IMR-90 (cell line): ENCODE data around the gene GPC5. TPM values are rescaled to one million over a fixed set of nuclear protein-coding genes. Genes with fewer than 3 reads are reported as not detected.

ENCODE experiments used
- ATAC-seq: fragments of 200-7000 bp; cut with Tn5 transposase; 2 replicates; pipeline ENCODE4 v1.9.1; 2020; ENCODE audit warnings: low read depth, mild to moderate bottlenecking, moderate library complexity
- BruUV-seq: library from RNA; stranded (reverse); fragments of 400-500 nt; replicated peaks from 2 replicates; lab custom pipeline; 2021; lab: Mats Ljungman, UMichigan
- CTCF ChIA-PET: fragments of 300-600 bp; formaldehyde crosslinking; extraction: SDS; loops from one replicate; lab custom pipeline; 2021; ENCODE audit warnings: antibody characterized with exemption; lab: Yijun Ruan, JAX
- POLR2A ChIA-PET: fragments of 300-600 bp; sonication (Branson Sonifier 250); formaldehyde crosslinking; loops from one replicate; lab custom pipeline; 2022; ENCODE audit warnings: antibody characterized with exemption; ENCODE audit not compliant: unreplicated experiment; lab: Charles Lee
- DNase-seq: peaks from one replicate; pipeline ENCODE4 v3.0.0; 2013
- H2AFZ ChIP-seq: replicated peaks from 2 replicates; pipeline ENCODE3; 2013; ENCODE audit warnings: low read length, mild to moderate bottlenecking; ENCODE audit not compliant: poor library complexity
- H2AK5ac ChIP-seq: 2 replicates; pipeline ENCODE4 v1.6.1; 2013; ENCODE audit warnings: low read depth, low read length, inconsistent platforms
- H2AK9ac ChIP-seq: replicated peaks from 2 replicates; pipeline ENCODE3; 2013; ENCODE audit warnings: mild to moderate bottlenecking, low read depth, low read length, moderate library complexity; ENCODE audit not compliant: poor library complexity
- H2BK120ac ChIP-seq: 2 replicates; pipeline ENCODE4 v1.6.1; 2013; ENCODE audit warnings: low read depth, low read length, inconsistent platforms
- H2BK15ac ChIP-seq: 3 replicates; pipeline ENCODE4 v1.6.1; 2013; ENCODE audit warnings: low read depth, low read length, inconsistent platforms
- H2BK20ac ChIP-seq: 2 replicates; pipeline ENCODE4 v1.6.1; 2013; ENCODE audit warnings: low read depth, mild to moderate bottlenecking, inconsistent platforms, low read length, moderate library complexity
- H2BK5ac ChIP-seq: 2 replicates; pipeline ENCODE4 v1.6.1; 2013; ENCODE audit warnings: mild to moderate bottlenecking, low read depth, low read length, inconsistent platforms; ENCODE audit not compliant: poor library complexity, severe bottlenecking
- H3K14ac ChIP-seq: replicated peaks from 2 replicates; pipeline ENCODE4 v1.6.1; 2013; ENCODE audit warnings: low read depth, low read length, inconsistent platforms
- H3K18ac ChIP-seq: 2 replicates; pipeline ENCODE4 v1.6.1; 2013; ENCODE audit warnings: low read depth, low read length, control low read depth
- H3K23ac ChIP-seq: 2 replicates; pipeline ENCODE4 v1.6.1; 2013; ENCODE audit warnings: low read depth, low read length, inconsistent platforms
- H3K27ac ChIP-seq: 2 replicates; pipeline ENCODE4 v1.5.1; 2013; ENCODE audit warnings: mild to moderate bottlenecking, control low read depth, low read length; ENCODE audit not compliant: insufficient read depth
- H3K27me3 ChIP-seq: 2 replicates; pipeline ENCODE4 v1.6.1; 2013; ENCODE audit warnings: low read length; ENCODE audit not compliant: control insufficient read depth, insufficient read depth
- H3K36me3 ChIP-seq: 2 replicates; pipeline ENCODE4 v1.6.1; 2013; ENCODE audit warnings: low read length, mixed read lengths; ENCODE audit not compliant: control insufficient read depth, insufficient read depth
- H3K4ac ChIP-seq: 2 replicates; pipeline ENCODE4 v1.6.1; 2013; ENCODE audit warnings: low read depth, low read length, inconsistent platforms
- H3K4me1 ChIP-seq: 2 replicates; pipeline ENCODE4 v1.6.1; 2013; ENCODE audit warnings: low read length, mixed read lengths; ENCODE audit not compliant: control insufficient read depth, insufficient read depth
- H3K4me2 ChIP-seq: 2 replicates; pipeline ENCODE4 v1.6.1; 2013; ENCODE audit warnings: low read depth, mild to moderate bottlenecking, control low read depth, low read length, moderate library complexity
- H3K4me3 ChIP-seq: 2 replicates; pipeline ENCODE4 v1.5.1; 2013; ENCODE audit warnings: low read depth, mild to moderate bottlenecking, control low read depth, low read length, moderate library complexity; ENCODE audit not compliant: insufficient read depth
- H3K56ac ChIP-seq: 2 replicates; pipeline ENCODE4 v1.6.1; 2013; ENCODE audit warnings: low read length, inconsistent platforms; ENCODE audit not compliant: insufficient read depth; ENCODE audit errors: extremely low read depth
- H3K79me1 ChIP-seq, 2 experiments: 2 replicates each; pipeline ENCODE4 v1.6.1; 2013; ENCODE audit warnings: low read length in 2 of 2, inconsistent platforms in 1 of 2, low read depth in 1 of 2
- H3K9ac ChIP-seq: 2 replicates; pipeline ENCODE4 v1.6.1; 2013; ENCODE audit warnings: low read depth, low read length, control low read depth
- H3K9me1 ChIP-seq: 2 replicates; pipeline ENCODE4 v1.6.1; 2013; ENCODE audit warnings: low read length, inconsistent platforms; ENCODE audit not compliant: insufficient read depth
- H3K9me3 ChIP-seq: 2 replicates; pipeline ENCODE4 v1.6.1; 2013; ENCODE audit warnings: low read length; ENCODE audit not compliant: control insufficient read depth, insufficient read depth
- H4K20me1 ChIP-seq: 2 replicates; pipeline ENCODE4 v1.6.1; 2013; ENCODE audit warnings: low read length, inconsistent platforms; ENCODE audit not compliant: insufficient read depth
- H4K5ac ChIP-seq: 2 replicates; pipeline ENCODE4 v1.6.1; 2013; ENCODE audit warnings: mild to moderate bottlenecking, low read depth, low read length, control low read depth
- H4K8ac ChIP-seq, 2 experiments: 2 replicates each; pipeline ENCODE4 v1.6.1; 2013; ENCODE audit warnings: low read depth in 2 of 2, low read length in 2 of 2, control low read depth in 1 of 2, inconsistent platforms in 1 of 2
- H4K91ac ChIP-seq: 2 replicates; pipeline ENCODE4 v1.6.1; 2013; ENCODE audit warnings: low read depth, low read length, inconsistent platforms; ENCODE audit not compliant: insufficient read depth
- CEBPB ChIP-seq: IDR thresholded peaks from 2 replicates; pipeline ENCODE4 v1.6.1; 2012; ENCODE audit warnings: low read depth, low read length, improper control_type of control experiment
- MAFK ChIP-seq: IDR thresholded peaks from 2 replicates; pipeline ENCODE4 v1.6.1; 2012; ENCODE audit warnings: low read depth, low read length, improper control_type of control experiment
- MXI1 ChIP-seq: IDR thresholded peaks from 2 replicates; pipeline ENCODE4 v1.6.1; 2012; ENCODE audit warnings: low read depth, mild to moderate bottlenecking, low read length, moderate library complexity, borderline replicate concordance
- NFE2L2 ChIP-seq: fragments of 150-350 bp; IDR thresholded peaks from 2 replicates; pipeline ENCODE4 v1.6.1; 2016; ENCODE audit warnings: low read depth, mild to moderate bottlenecking, low read length
- POLR2A ChIP-seq: IDR thresholded peaks from 2 replicates; pipeline ENCODE4 v1.6.1; 2012; ENCODE audit warnings: mild to moderate bottlenecking, low read depth, low read length
- RCOR1 ChIP-seq: IDR thresholded peaks from 2 replicates; pipeline ENCODE4 v1.6.1; 2012; ENCODE audit warnings: mild to moderate bottlenecking, low read length, improper control_type of control experiment; ENCODE audit not compliant: insufficient replicate concordance
- RFX5 ChIP-seq: IDR thresholded peaks from 2 replicates; pipeline ENCODE4 v1.8.0; 2012; ENCODE audit warnings: low read depth, mild to moderate bottlenecking, low read length, moderate library complexity
- SMC3 ChIP-seq: fragments of 150-350 bp; IDR thresholded peaks from 2 replicates; pipeline ENCODE4 v1.6.1; 2016; ENCODE audit warnings: low read depth, mild to moderate bottlenecking, antibody characterized with exemption, low read length, moderate library complexity
- WGBS, 2 experiments: methylation state at CpG; one replicate each; pipeline versions ENCODE4 v1.1.5 to v1.1.7; 2013; ENCODE audit warnings: missing lambda C conversion rate in 2 of 2; ENCODE audit not compliant: insufficient read length in 1 of 2; ENCODE audit errors: extremely low coverage in 2 of 2; 5-methylcytosine and 5-hydroxymethylcytosine counted together
- dilution Hi-C: fragments of 300-500 bp; cut with HindIII; formaldehyde crosslinking; loops from one replicate; pipeline ENCODE4 v1.14.3; 2018; ENCODE audit warnings: low sequenced_read_pairs; ENCODE audit not compliant: unreplicated experiment
- in situ Hi-C: fragments of 300-500 bp; cut with MboI; formaldehyde crosslinking; loops from 3 replicates; pipeline ENCODE4 v1.14.3; 2019; ENCODE audit warnings: low sequenced_read_pairs, inconsistent platforms, mixed read lengths
- intact Hi-C: fragments of 100-400 bp; cut with micrococcal nuclease; formaldehyde crosslinking; loops from 2 replicates; pipeline ENCODE4 v1.10.0; 2022
- polyA plus RNA-seq, 3 experiments: library from polyadenylated mRNA; depleted of rRNA; stranded (reverse); fragments of >200 nt; gene quantifications; 2 replicates each; pipeline ENCODE4 v1.2.3, GENCODE V29; 2012; ENCODE audit warnings: low replicate concordance in 1 of 3
- total RNA-seq: library from RNA; depleted of rRNA; stranded (reverse); fragments of >200 nt; gene quantifications from 2 replicates; pipeline ENCODE4 v1.2.3, GENCODE V29; 2012
- TF ChIP-seq, protein P1 (sequence below): conservative IDR thresholded peaks from 2 replicates; pipeline ENCODE4 v1.5.1; 2012; ENCODE audit warnings: mild to moderate bottlenecking, low read depth, low read length, improper control_type of control experiment

The GPC5 gene
- total and polyA plus RNA-seq, 2 of the 4 experiments (the other 2 are of a cell fraction) = 0.94 to 1.8 TPM

GRCh38 chr13:91627952-91628739 lies 229.7 kb downstream of the GPC5 start:
- Histone ChIP-seq H2BK20ac (no peak overlapping the region), H2BK15ac (no peak overlapping the region), H4K5ac (no peak overlapping the region), H3K56ac (no peak overlapping the region), H3K4me1 (no peaks in the 10 kb centered on the region), H3K4ac (no peak overlapping the region), H2AK9ac (no peak overlapping the region), H4K20me1 (no peaks in the 10 kb centered on the region), H3K9ac (no peak overlapping the region), H2BK5ac (no peak overlapping the region), H3K79me1 (no peaks in the 10 kb centered on the region), H3K36me3 (no peaks in the 10 kb centered on the region), H3K4me3 (no peak overlapping the region), H3K9me3 (peaks cover 2% of the 10 kb centered on the region), H3K4me2 (no peak overlapping the region), H4K8ac (no peak overlapping the region), H2BK120ac (no peak overlapping the region), H3K9me1 (no peaks in the 10 kb centered on the region), H3K27ac (no peak overlapping the region), H3K23ac (no peak overlapping the region), H2AK5ac (no peak overlapping the region), H4K91ac (no peak overlapping the region), H2AFZ (no peak overlapping the region), H3K14ac (no peak overlapping the region), H3K18ac (no peak overlapping the region), H3K27me3 (no peaks in the 10 kb centered on the region)
- ATAC-seq (no peak), DNase-seq (no peak)
- BruUV-seq = no TSS peak
- intact Hi-C loops = no loop called here
- ChIA-PET CTCF (no interaction called here), POLR2A (no interaction called here)
- WGBS, 2 experiments = no CpG with 5 or more reads among the region's 3 CpGs
- in situ Hi-C loops = no loop called here
- TF ChIP-seq SMC3 (no peak), RCOR1 (no peak), MXI1 (no peak), MAFK (no peak), POLR2A (no peak), RFX5 (no peak), NFE2L2 (no peak), CEBPB (no peak)
- TF ChIP-seq, protein P1, sequence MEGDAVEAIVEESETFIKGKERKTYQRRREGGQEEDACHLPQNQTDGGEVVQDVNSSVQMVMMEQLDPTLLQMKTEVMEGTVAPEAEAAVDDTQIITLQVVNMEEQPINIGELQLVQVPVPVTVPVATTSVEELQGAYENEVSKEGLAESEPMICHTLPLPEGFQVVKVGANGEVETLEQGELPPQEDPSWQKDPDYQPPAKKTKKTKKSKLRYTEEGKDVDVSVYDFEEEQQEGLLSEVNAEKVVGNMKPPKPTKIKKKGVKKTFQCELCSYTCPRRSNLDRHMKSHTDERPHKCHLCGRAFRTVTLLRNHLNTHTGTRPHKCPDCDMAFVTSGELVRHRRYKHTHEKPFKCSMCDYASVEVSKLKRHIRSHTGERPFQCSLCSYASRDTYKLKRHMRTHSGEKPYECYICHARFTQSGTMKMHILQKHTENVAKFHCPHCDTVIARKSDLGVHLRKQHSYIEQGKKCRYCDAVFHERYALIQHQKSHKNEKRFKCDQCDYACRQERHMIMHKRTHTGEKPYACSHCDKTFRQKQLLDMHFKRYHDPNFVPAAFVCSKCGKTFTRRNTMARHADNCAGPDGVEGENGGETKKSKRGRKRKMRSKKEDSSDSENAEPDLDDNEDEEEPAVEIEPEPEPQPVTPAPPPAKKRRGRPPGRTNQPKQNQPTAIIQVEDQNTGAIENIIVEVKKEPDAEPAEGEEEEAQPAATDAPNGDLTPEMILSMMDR = no peak
- dilution Hi-C loops = no loop called here
